T-helper 2 cell treated with Interferon-gamma antibody and Interleukin-4, amounts not matched to agents 5 μg/mL and 100 μg/mL, for 36 hours (primary cell): Measurements from ENCODE around the gene SH3RF3.

Source experiments
- DNase-seq: peaks from one replicate; pipeline ENCODE4 v3.0.0; 2021; ENCODE audit warnings: low spot score
- H3K27ac Mint-ChIP-seq: one replicate; pipeline ENCODE4 v1.8.0; 2021; ENCODE audit warnings: mild to moderate bottlenecking, mixed read lengths
- H3K27me3 Mint-ChIP-seq: one replicate; pipeline ENCODE4 v1.8.0; 2021; ENCODE audit warnings: low read depth, mixed read lengths
- H3K36me3 Mint-ChIP-seq: one replicate; pipeline ENCODE4 v1.8.0; 2021; ENCODE audit warnings: low read depth, mixed read lengths
- H3K4me1 Mint-ChIP-seq: one replicate; pipeline ENCODE4 v1.8.0; 2021; ENCODE audit warnings: low read depth, mixed read lengths
- H3K4me3 Mint-ChIP-seq: one replicate; pipeline ENCODE4 v1.8.0; 2022; ENCODE audit warnings: mild to moderate bottlenecking, moderate library complexity, mixed read lengths
- H3K9me3 Mint-ChIP-seq: one replicate; pipeline ENCODE4 v1.8.0; 2021; ENCODE audit warnings: mixed read lengths

SH3RF3 gene

DNA sequence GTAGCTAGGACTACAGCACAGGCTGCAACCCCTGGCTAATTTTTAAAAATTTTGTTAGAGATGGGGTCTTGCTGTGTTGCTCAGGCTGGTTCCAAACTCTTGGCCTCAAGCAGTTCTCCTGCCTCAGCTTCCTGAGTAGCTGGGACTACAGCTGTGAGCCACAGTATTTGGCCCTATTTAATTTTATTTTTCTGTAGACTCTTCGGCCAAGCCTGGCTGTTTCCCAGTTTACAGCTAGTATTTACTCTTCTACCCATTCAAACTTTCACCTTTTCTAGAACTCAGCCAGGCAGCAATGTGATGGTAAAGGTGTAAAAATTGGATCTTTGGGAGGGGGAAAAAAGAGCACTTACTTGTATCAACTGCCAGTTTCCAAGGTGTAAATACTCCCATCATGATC is 35.3 kb downstream of the SH3RF3 start:
- H3K36me3 Mint-ChIP-seq: no peaks in the 10 kb centered on the region
- no peak overlapping the region for H3K27ac Mint-ChIP-seq

GRCh38 chr2:109164739-109165221 is 35.8 kb downstream of the SH3RF3 start:
- Mint-ChIP-seq H3K4me1 (no peaks in the 10 kb centered on the region), H3K27me3 (peaks cover 22% of the 10 kb centered on the region), H3K36me3 (no peaks in the 10 kb centered on the region), H3K27ac (no peak overlapping the region), H3K9me3 (no peaks in the 10 kb centered on the region), H3K4me3 (no peak overlapping the region)
- no peak for DNase-seq

More for the DNA sequence above, 35.3 kb downstream of the SH3RF3 start:
- Mint-ChIP-seq H3K27me3 (peaks cover 22% of the 10 kb centered on the region), H3K4me3 (no peak overlapping the region), H3K4me1 (no peaks in the 10 kb centered on the region), H3K9me3 (no peaks in the 10 kb centered on the region)
- DNase-seq: no peak

- Mint-ChIP-seq H3K27ac (no peak overlapping the region), H3K9me3 (no peaks in the 10 kb centered on the region), H3K36me3 (no peaks in the 10 kb centered on the region), H3K4me3 (no peak overlapping the region), H3K27me3 (peaks cover 22% of the 10 kb centered on the region), H3K4me1 (no peaks in the 10 kb centered on the region)
- DNase-seq: no peak
Observed at GRCh38 chr2:109166811-109167210, 37.8 kb downstream of the SH3RF3 start.

DNA sequence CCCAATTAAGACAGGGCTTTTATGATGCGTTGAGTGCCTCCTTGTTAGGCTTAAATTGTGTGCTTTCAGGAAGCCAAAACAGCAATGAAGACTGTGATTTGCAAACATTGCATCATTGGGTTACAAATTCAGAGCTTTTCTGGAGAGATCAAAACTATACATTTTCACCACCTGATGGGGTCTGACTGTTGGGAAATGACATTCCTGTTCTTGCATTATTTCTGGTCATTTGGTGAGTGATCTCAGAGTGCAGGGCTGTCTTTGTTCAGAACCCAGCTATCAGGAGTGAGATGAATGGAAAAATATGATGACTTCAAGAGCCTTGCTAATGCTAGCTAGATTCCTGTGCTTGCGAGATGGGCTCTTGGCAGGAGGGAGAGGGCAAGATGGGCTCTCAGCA is 39.1 kb downstream of the SH3RF3 start:
- Mint-ChIP-seq H3K27ac (no peak overlapping the region), H3K36me3 (no peaks in the 10 kb centered on the region), H3K4me1 (no peaks in the 10 kb centered on the region), H3K9me3 (no peaks in the 10 kb centered on the region), H3K4me3 (no peak overlapping the region), H3K27me3 (peaks cover 19% of the 10 kb centered on the region)
- DNase-seq: no peak

DNA sequence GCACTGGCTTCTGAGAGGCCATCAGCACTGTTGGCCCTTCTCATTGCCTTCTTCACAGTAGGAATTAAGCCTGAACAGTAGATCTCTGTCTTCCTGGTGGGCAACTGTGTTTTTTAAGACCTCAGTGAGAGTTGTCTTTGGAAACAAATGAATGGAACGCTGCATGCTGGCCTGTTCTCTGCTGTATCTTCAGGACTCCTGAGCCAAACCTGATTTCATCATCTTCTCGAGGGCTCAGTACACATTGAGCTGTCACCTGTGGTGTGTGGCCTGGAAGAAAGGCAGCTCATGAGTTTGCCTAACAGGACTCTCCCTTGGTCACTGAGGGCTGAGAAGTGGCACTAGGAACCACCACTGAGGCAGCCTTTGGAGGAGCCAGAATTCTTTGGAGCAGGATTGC is 39.7 kb downstream of the SH3RF3 start:
- H3K4me1 Mint-ChIP-seq: no peaks in the 10 kb centered on the region
- H3K27ac Mint-ChIP-seq: no peak overlapping the region
- H3K27me3 Mint-ChIP-seq: peaks cover 19% of the 10 kb centered on the region

DNA sequence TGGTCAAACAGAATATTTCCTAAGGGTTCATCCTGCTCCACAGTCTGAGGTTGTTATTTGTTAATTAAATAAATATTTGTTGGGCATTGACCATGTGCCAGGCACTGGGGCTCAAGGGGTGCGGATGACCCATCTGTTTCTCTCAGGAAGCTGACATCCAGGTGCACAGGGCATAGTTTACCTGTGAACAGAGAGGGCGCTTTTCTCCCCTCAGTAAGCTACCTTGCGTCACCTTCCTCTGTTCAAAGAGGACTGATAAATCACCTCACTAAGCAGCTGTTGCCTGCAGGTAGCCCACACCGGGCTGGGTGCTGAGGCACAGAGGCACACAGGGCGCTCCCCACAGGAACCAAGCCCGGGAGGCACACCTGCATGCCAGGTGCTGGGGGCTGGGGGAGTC is 41.6 kb downstream of the SH3RF3 start:
- H3K4me1 Mint-ChIP-seq: peaks cover 2% of the 10 kb centered on the region
- no peak overlapping the region for H3K4me3 Mint-ChIP-seq
- no peak for DNase-seq
- no peaks in the 10 kb centered on the region for H3K36me3 Mint-ChIP-seq
- H3K9me3 Mint-ChIP-seq: no peaks in the 10 kb centered on the region
- H3K27ac Mint-ChIP-seq: no peak overlapping the region
- H3K27me3 Mint-ChIP-seq: peaks cover 19% of the 10 kb centered on the region

More for the DNA sequence above, 39.7 kb downstream of the SH3RF3 start:
- H3K9me3 Mint-ChIP-seq: no peaks in the 10 kb centered on the region
- no peak for DNase-seq
- H3K4me3 Mint-ChIP-seq: no peak overlapping the region
- H3K36me3 Mint-ChIP-seq: no peaks in the 10 kb centered on the region

GRCh38 chr2:109171444-109172334 is 42.7 kb downstream of the SH3RF3 start:
- H3K9me3 Mint-ChIP-seq: no peaks in the 10 kb centered on the region
- peaks cover 20% of the 10 kb centered on the region for H3K27me3 Mint-ChIP-seq
- H3K4me3 Mint-ChIP-seq: no peak overlapping the region
- H3K27ac Mint-ChIP-seq: no peak overlapping the region
- H3K36me3 Mint-ChIP-seq: no peaks in the 10 kb centered on the region
- no peak for DNase-seq
- peaks cover 2% of the 10 kb centered on the region for H3K4me1 Mint-ChIP-seq

DNA sequence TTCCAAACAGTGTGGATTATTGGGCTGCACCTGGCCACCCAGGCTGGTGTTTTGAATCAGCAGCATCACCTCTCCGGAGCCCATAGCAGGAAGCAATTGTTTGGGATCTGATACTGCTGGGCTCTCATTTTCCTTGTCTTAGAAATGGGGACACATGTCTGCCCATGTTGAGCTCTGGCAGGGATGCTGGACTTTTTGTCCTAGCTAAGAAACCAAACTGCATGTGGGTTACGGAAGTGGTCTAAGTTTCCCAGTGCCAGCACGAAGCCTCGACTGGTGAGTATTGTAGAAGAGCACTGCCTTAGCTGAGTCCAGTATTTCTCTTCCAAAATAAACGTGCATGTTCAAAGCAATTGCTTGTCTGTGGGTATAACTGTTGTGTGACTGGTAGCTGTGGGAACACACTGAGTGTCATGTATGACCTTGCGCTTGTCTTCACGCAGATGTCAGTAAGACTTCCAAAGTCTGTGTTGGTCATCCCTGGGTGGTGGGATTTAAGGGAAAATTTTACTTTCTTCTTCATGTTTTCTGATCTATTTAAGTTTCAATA is 43.6 kb downstream of the SH3RF3 start:
- Mint-ChIP-seq H3K4me1 (peaks cover 2% of the 10 kb centered on the region), H3K27me3 (peaks cover 23% of the 10 kb centered on the region), H3K9me3 (no peaks in the 10 kb centered on the region), H3K4me3 (no peak overlapping the region), H3K36me3 (no peaks in the 10 kb centered on the region), H3K27ac (no peak overlapping the region)
- DNase-seq: no peak

DNA sequence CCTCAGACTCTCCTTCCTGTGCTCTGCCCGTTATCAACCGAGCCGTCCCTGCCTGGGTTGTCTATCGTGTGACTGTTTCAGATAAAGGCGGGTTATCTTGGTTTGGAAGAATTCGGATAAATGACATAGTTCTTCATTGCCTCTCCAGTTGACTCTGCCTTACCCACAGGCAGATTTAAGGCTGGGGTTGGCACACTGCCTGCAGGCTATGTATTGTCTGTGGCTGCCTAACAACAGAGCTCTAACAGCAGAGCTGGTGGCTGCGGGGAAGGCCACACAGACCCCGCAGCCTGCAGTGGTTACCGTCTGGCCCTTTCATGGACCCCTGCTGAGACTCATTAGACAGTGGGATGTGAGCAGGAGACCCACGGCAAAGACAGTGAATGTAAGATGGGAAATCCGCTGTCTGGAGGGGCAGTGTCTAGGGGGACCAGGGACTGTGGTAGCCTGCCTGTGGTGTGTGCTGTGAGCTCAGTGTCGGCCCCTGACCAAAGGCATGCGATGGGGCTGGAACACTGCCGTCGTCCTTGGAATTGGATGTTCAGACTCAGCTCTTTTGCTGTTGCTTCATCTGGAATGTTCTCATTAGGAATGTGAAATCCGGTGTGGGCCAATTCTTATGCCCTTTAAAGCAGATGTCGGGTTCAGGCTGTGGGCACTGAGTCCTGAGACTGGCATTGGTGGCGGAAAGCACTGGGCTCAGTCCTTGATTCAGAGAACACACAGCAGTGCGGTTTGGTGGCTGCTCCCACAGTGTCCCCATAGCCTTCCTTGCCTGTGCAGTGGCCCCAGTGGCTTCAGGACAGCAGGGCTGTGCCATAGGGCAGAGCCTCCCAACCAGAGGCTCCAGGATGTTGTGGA is 44.5 kb downstream of the SH3RF3 start:
- H3K27ac Mint-ChIP-seq: no peak overlapping the region
- H3K4me1 Mint-ChIP-seq: peaks cover 2% of the 10 kb centered on the region
- H3K27me3 Mint-ChIP-seq: peaks cover 22% of the 10 kb centered on the region
- H3K4me3 Mint-ChIP-seq: no peak overlapping the region
- no peak for DNase-seq
- no peaks in the 10 kb centered on the region for H3K36me3 Mint-ChIP-seq
- no peaks in the 10 kb centered on the region for H3K9me3 Mint-ChIP-seq

GRCh38 chr2:109174214-109174613 is 45.2 kb downstream of the SH3RF3 start:
- H3K36me3 Mint-ChIP-seq: no peaks in the 10 kb centered on the region
- H3K4me3 Mint-ChIP-seq: no peak overlapping the region
- peaks cover 20% of the 10 kb centered on the region for H3K27me3 Mint-ChIP-seq
- peaks cover 2% of the 10 kb centered on the region for H3K4me1 Mint-ChIP-seq
- no peaks in the 10 kb centered on the region for H3K9me3 Mint-ChIP-seq
- DNase-seq: no peak
- no peak overlapping the region for H3K27ac Mint-ChIP-seq

DNA sequence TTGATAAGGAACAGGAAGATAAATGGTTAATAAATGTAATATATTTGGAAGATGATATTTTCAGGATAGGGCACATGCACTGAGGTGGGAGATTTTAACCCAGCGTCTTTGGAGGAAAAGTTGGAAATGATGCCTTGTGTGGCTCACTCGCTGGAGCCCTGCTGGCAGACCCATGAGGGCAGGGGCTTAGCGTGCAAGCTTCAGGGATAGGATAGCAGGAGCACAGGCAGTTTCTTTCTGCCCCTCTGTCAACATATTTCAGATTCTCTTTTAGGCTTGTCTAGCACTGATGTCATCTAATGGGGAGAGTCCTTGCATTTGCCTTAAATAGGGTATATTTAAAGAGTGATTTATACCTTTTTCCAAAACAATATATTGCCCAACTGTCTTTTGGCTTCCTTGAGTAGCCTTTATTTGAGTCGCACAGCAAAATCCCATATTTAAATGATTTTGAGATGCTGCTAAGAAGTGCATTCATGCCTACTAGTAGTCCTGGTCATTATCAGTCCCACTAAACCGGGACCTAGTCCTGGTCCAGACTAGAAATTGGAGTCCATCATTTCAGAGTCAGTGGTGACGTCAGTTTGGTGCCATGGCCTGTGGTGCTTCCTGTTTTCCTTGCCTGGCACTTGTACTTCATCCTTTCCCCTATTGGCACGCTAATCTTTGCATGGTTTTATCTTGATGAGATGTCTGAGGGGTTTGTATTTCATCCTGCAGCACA is 45.8 kb downstream of the SH3RF3 start:
- H3K4me1 Mint-ChIP-seq: peaks cover 2% of the 10 kb centered on the region
- no peak overlapping the region for H3K27ac Mint-ChIP-seq
- no peaks in the 10 kb centered on the region for H3K36me3 Mint-ChIP-seq
- H3K4me3 Mint-ChIP-seq: no peak overlapping the region
- H3K9me3 Mint-ChIP-seq: no peaks in the 10 kb centered on the region
- no peak for DNase-seq
- H3K27me3 Mint-ChIP-seq: peaks cover 26% of the 10 kb centered on the region

- Mint-ChIP-seq H3K4me3 (no peak overlapping the region), H3K27ac (no peak overlapping the region), H3K9me3 (no peaks in the 10 kb centered on the region), H3K36me3 (no peaks in the 10 kb centered on the region), H3K27me3 (peaks cover 26% of the 10 kb centered on the region), H3K4me1 (peaks cover 2% of the 10 kb centered on the region)
- no peak for DNase-seq
Observed at GRCh38 chr2:109175350-109175678, 46.3 kb downstream of the SH3RF3 start.

GRCh38 chr2:109176928-109177327 is 47.9 kb downstream of the SH3RF3 start:
- Mint-ChIP-seq H3K27me3 (peaks cover 33% of the 10 kb centered on the region), H3K4me3 (no peak overlapping the region), H3K9me3 (no peaks in the 10 kb centered on the region), H3K36me3 (no peaks in the 10 kb centered on the region), H3K27ac (no peak overlapping the region), H3K4me1 (peaks cover 2% of the 10 kb centered on the region)
- DNase-seq: no peak
